K562 (cell line): Measurements from ENCODE around the gene FLG. TPM values are rescaled to one million over a fixed set of nuclear protein-coding genes. Genes with fewer than 3 reads are reported as not detected.
"Not testable (repeated sequence)": the region's sequence is repeated elsewhere in the genome, so short reads cannot be mapped to it uniquely, and the experiment has no call there.

Experiments
- ATAC-seq: fragments of 200-7000 bp; cut with Tn5 transposase; 3 replicates; pipeline ENCODE4 v1.9.1; 2020; ENCODE audit warnings: moderate library complexity
- BruUV-seq: library from RNA; stranded (reverse); fragments of 400-500 nt; replicated peaks from 2 replicates; lab custom pipeline; 2021; lab: Mats Ljungman, UMichigan
- CTCF ChIA-PET: fragments of 300-600 bp; formaldehyde crosslinking; extraction: SDS; loops from one replicate; lab custom pipeline; 2021; ENCODE audit warnings: low intra/inter-chr PET ratio; lab: Yijun Ruan, JAX
- POLR2A ChIA-PET: fragments of 300-600, 350-650 bp; sonication (Branson Sonifier 250); formaldehyde crosslinking; extraction: SDS; loops from one replicate; lab custom pipeline; 2021; ENCODE audit warnings: antibody characterized with exemption, inconsistent platforms; lab: Yijun Ruan, JAX
- DNase-seq, 4 experiments: peaks; one replicate each; pipeline versions ENCODE4 v3.0.0 to v3.0.0-alpha.2; 2011 to 2018; ENCODE audit warnings: low spot score in 3 of 4, mixed read lengths in 3 of 4; ENCODE audit errors: extremely low read depth in 1 of 4
- FAIRE-seq: peaks from 2 replicates; lab custom pipeline; 2011; peaks lifted over from hg19 to GRCh38; lab: Jason Lieb, UNC
- H2AFZ ChIP-seq: 2 replicates; pipeline ENCODE4 v1.6.0; 2011; ENCODE audit warnings: low read depth, low read length, control low read depth, inconsistent platforms
- H3K27ac ChIP-seq: fragments of 200-600 bp; 3 replicates; pipeline ENCODE4 v1.8.0; 2011; ENCODE audit warnings: low read depth, mild to moderate bottlenecking, control low read depth, inconsistent platforms, low read length, moderate library complexity, mixed read lengths; ENCODE audit errors: extremely low read depth
- H3K27me3 ChIP-seq, 2 experiments: fragments of 300-600 bp in 1 of 2; 2 replicates in 1 of 2; 3 replicates in 1 of 2; pipeline versions ENCODE4 v1.6.0 to v1.8.0; 2011; ENCODE audit warnings: inconsistent platforms in 2 of 2, low read length in 2 of 2, mild to moderate bottlenecking in 1 of 2, mixed read lengths in 1 of 2, moderate library complexity in 1 of 2; ENCODE audit not compliant: control insufficient read depth in 2 of 2, insufficient read depth in 2 of 2
- H3K36me3 ChIP-seq: fragments of 300-600 bp; 3 replicates; pipeline ENCODE4 v1.8.0; 2011; ENCODE audit warnings: mild to moderate bottlenecking, low read length, inconsistent platforms; ENCODE audit not compliant: control insufficient read depth, insufficient read depth
- H3K4me1 ChIP-seq, 2 experiments: fragments of 200-600 bp in 1 of 2; replicated peaks in 1 of 2; 2 replicates in 1 of 2; 3 replicates in 1 of 2; pipeline versions ENCODE4 v1.5.1 to v1.8.0; 2011; ENCODE audit warnings: inconsistent platforms in 2 of 2, low read length in 2 of 2, mild to moderate bottlenecking in 1 of 2, mixed read lengths in 1 of 2, moderate library complexity in 1 of 2; ENCODE audit not compliant: control insufficient read depth in 2 of 2, insufficient read depth in 2 of 2
- H3K4me2 ChIP-seq: 2 replicates; pipeline ENCODE4 v1.6.1; 2011; ENCODE audit warnings: low read length, control low read depth, inconsistent platforms, mixed read lengths; ENCODE audit not compliant: insufficient read depth
- H3K4me3 ChIP-seq: fragments of 200-600 bp; sonication (generic), shearing (Covaris generic); 2 replicates; pipeline ENCODE4 v1.5.1; 2016; ENCODE audit warnings: control low read depth, inconsistent platforms
- H3K79me2 ChIP-seq: fragments of 200-600 bp; 3 replicates; pipeline ENCODE4 v1.8.0; 2011; ENCODE audit warnings: low read length, inconsistent platforms; ENCODE audit not compliant: control insufficient read depth, insufficient read depth
- H3K9ac ChIP-seq, 2 experiments: 2 replicates each; pipeline versions ENCODE4 v1.6.0 to v1.6.1; 2011; ENCODE audit warnings: low read depth in 2 of 2, low read length in 2 of 2, control low read depth in 1 of 2, inconsistent platforms in 1 of 2, mild to moderate bottlenecking in 1 of 2, mixed read lengths in 1 of 2; ENCODE audit not compliant: insufficient read depth in 1 of 2
- H3K9me1 ChIP-seq: one replicate; pipeline ENCODE4 v1.6.0; 2011; ENCODE audit warnings: inconsistent platforms, mild to moderate bottlenecking, low read length, moderate library complexity; ENCODE audit not compliant: control insufficient read depth, insufficient read depth
- H3K9me3 ChIP-seq: replicated peaks from 2 replicates; pipeline ENCODE4 v1.5.1; 2011; ENCODE audit warnings: low read depth, low read length, inconsistent platforms; ENCODE audit not compliant: control insufficient read depth, insufficient read depth
- H4K20me1 ChIP-seq: replicated peaks from 2 replicates; pipeline ENCODE4 v1.6.1; 2011; ENCODE audit warnings: low read length, inconsistent platforms, mixed read lengths; ENCODE audit not compliant: control insufficient read depth, insufficient read depth
- WGBS: fragments of 100-300 bp; shearing (Covaris generic); methylation state at CpG from one replicate; pipeline ENCODE4 v1.1.6; 2016; ENCODE audit warnings: low coverage, mixed read lengths; ENCODE audit not compliant: insufficient coverage; ENCODE audit errors: missing lambda C conversion rate; 5-methylcytosine and 5-hydroxymethylcytosine counted together
- in situ Hi-C: fragments of 300-500 bp; cut with MboI; formaldehyde crosslinking; loops from 4 replicates; pipeline ENCODE4 v1.15.0; 2018; ENCODE audit warnings: inconsistent platforms, mixed read lengths
- intact Hi-C: fragments of 100-400 bp; cut with micrococcal nuclease; formaldehyde crosslinking; loops from 2 replicates; pipeline ENCODE4 v1.14.2; 2022
- polyA plus RNA-seq, 8 experiments: library from polyadenylated mRNA; depleted of rRNA in 4 of 8; stranded (reverse) in 5 of 8; unstranded in 3 of 8; fragments of >200 nt; fragmentation: Nextera tagmentation in 2 of 8; fragmentation: Illumina TruSeq in 1 of 8; extraction: Ambion mirVana in 2 of 8; extraction: Trizol in 1 of 8; gene quantifications; 2 replicates each; pipeline versions ENCODE4 v1.2.1 to v1.2.3, GENCODE V29; 2011 to 2014; ENCODE audit warnings: inconsistent platforms in 1 of 8, missing spikeins in 1 of 8
- total RNA-seq, 7 experiments: library from RNA; depleted of rRNA in 6 of 7; stranded (reverse); fragments of >200 nt in 6 of 7; fragmentation: Illumina TruSeq in 2 of 7; extraction: Trizol in 2 of 7; gene quantifications; 2 replicates each; pipeline versions ENCODE4 v1.2.1 to v1.2.3, GENCODE V29; 2011 to 2021; ENCODE audit warnings: low replicate concordance in 1 of 7

FLG gene
- total and polyA plus RNA-seq, 9 of the 15 experiments (the other 6 are each of a cell fraction or from before 2014, with no cell fraction given): not detected

- H3K4me2 ChIP-seq, H3K9me1 ChIP-seq, H3K9ac ChIP-seq, H4K20me1 ChIP-seq, BruUV-seq, H3K36me3 ChIP-seq, POLR2A ChIA-PET, in situ Hi-C loops, DNase-seq, H3K79me2 ChIP-seq, H2AFZ ChIP-seq, FAIRE-seq, H3K4me3 ChIP-seq, CTCF ChIA-PET, H3K9me3 ChIP-seq, H3K4me1 ChIP-seq, intact Hi-C loops, H3K27ac ChIP-seq, ATAC-seq: not testable (repeated sequence)
- 3% methylated on average over 7 of the region's 7 CpGs for WGBS
- H3K27me3 ChIP-seq: peaks cover 0 to 36% of the 10 kb centered on the region in 2 experiments; a peak in 2 of 5 replicates
These were observed 16.3 kb downstream of the FLG start for GRCh38 chr1:152308758-152309157.

- H3K36me3 ChIP-seq, H3K27ac ChIP-seq, H3K4me2 ChIP-seq, H2AFZ ChIP-seq, in situ Hi-C loops, intact Hi-C loops, H4K20me1 ChIP-seq, H3K9me3 ChIP-seq, DNase-seq, H3K9me1 ChIP-seq, CTCF ChIA-PET, H3K79me2 ChIP-seq, ATAC-seq, H3K4me3 ChIP-seq, BruUV-seq, H3K9ac ChIP-seq, POLR2A ChIA-PET, H3K4me1 ChIP-seq, FAIRE-seq: not testable (repeated sequence)
- H3K27me3 ChIP-seq: peaks cover 0 to 28% of the 10 kb centered on the region in 2 experiments; a peak in 2 of 5 replicates
- 1% methylated on average over 8 of the region's 8 CpGs for WGBS
These were observed 17.1 kb downstream of the FLG start for GRCh38 chr1:152307970-152308369.

GRCh38 chr1:152306123-152306522 lies 18.9 kb downstream of the FLG start:
- H3K4me2 ChIP-seq, H2AFZ ChIP-seq, H3K27ac ChIP-seq, intact Hi-C loops, BruUV-seq, H3K4me3 ChIP-seq, H3K79me2 ChIP-seq, H3K9me1 ChIP-seq, FAIRE-seq, H3K4me1 ChIP-seq, H4K20me1 ChIP-seq, POLR2A ChIA-PET, H3K9me3 ChIP-seq, in situ Hi-C loops, ATAC-seq, H3K36me3 ChIP-seq, DNase-seq, CTCF ChIA-PET, H3K9ac ChIP-seq: not testable (repeated sequence)
- H3K27me3 ChIP-seq: peaks cover 0 to 22% of the 10 kb centered on the region in 2 experiments; a peak in 2 of 5 replicates
- under 1% methylated on average over 9 of the region's 10 CpGs for WGBS

GRCh38 chr1:152304773-152305172 lies 20.3 kb downstream of the FLG start:
- intact Hi-C loops, H3K4me2 ChIP-seq, FAIRE-seq: not testable (repeated sequence)

More at GRCh38 chr1:152304773-152305172, 20.3 kb downstream of the FLG start:
- 3% methylated on average over 8 of the region's 12 CpGs for WGBS
- BruUV-seq, H3K9ac ChIP-seq, H3K36me3 ChIP-seq, H3K4me1 ChIP-seq, H4K20me1 ChIP-seq, in situ Hi-C loops, H3K79me2 ChIP-seq, H3K27ac ChIP-seq, H3K9me3 ChIP-seq, H3K9me1 ChIP-seq, H3K4me3 ChIP-seq, ATAC-seq, DNase-seq, CTCF ChIA-PET, H2AFZ ChIP-seq, H3K27me3 ChIP-seq, POLR2A ChIA-PET: not testable (repeated sequence)
